ENCODE data around the gene ICAM1. TPM values are rescaled to one million over a fixed set of nuclear protein-coding genes. Genes with fewer than 3 reads are reported as not detected.

The ICAM1 gene
- total and polyA plus RNA-seq, 10 of the 15 experiments (the other 5 are each of a cell fraction or from before 2014, with no cell fraction given): 7.6 to 115 (median 60.2) TPM

- TF ChIP-seq ZNF217 (IDR thresholded peaks at IDR 0.05) (peak; percentile 56; the same call in 1 of the 2 replicates), PBX3 (IDR thresholded peaks at IDR 0.05; ENCODE audit: insufficient replicate concordance, low read depth, low read length) (no peak), NR2F1 (conservative IDR thresholded peaks at IDR 0.05) (no peak), YY1 (IDR thresholded peaks at IDR 0.05; ENCODE audit: low read depth, low read length) (peak; percentile 76; the same call in 1 of the 2 replicates), SIN3A (IDR thresholded peaks at IDR 0.05; ENCODE audit: low read depth, low read length) (no peak), CREM (IDR thresholded peaks at IDR 0.05; ENCODE audit: low read depth) (no peak), NBN (IDR thresholded peaks at IDR 0.05) (peak; percentile 85), SMC3 (IDR thresholded peaks at IDR 0.05; ENCODE audit: borderline replicate concordance, low read length) (peak; percentile 67), KDM1A (IDR thresholded peaks at IDR 0.05; ENCODE audit: borderline replicate concordance) (no peak), HDGF (IDR thresholded peaks at IDR 0.05) (no peak), IRF4 (IDR thresholded peaks at IDR 0.05; ENCODE audit: low read depth, low read length) (no peak), CBFB (IDR thresholded peaks at IDR 0.05; ENCODE audit: low read depth) (no peak), EP300 (IDR thresholded peaks at IDR 0.05; ENCODE audit: borderline replicate concordance in 1 of 2, control insufficient read depth in 1 of 2, low read depth in 2 of 2, low read length in 2 of 2) (no peak), SREBF2 (IDR thresholded peaks at IDR 0.05; ENCODE audit: low read length) (no peak), ZNF24 (IDR thresholded peaks at IDR 0.05) (0 out of 2 replicates have a peak, but pooled peaks have one; percentile 15), ZSCAN29 (IDR thresholded peaks at IDR 0.05) (no peak), TAF1 (IDR thresholded peaks at IDR 0.05; ENCODE audit: borderline replicate concordance, low read depth, low read length) (no peak), MTA3 (IDR thresholded peaks at IDR 0.05; ENCODE audit: borderline replicate concordance, low read length) (no peak; the same call in 1 of the 2 replicates), CEBPB (IDR thresholded peaks at IDR 0.05; ENCODE audit: borderline replicate concordance in 1 of 2, low read depth in 2 of 2, low read length in 2 of 2) (no peak), FOS (IDR thresholded peaks at IDR 0.05; ENCODE audit: borderline replicate concordance, extremely low read depth, insufficient read length) (no peak), IRF5 (IDR thresholded peaks at IDR 0.05; ENCODE audit: borderline replicate concordance) (no peak)
- TF ChIP-seq, protein P1, sequence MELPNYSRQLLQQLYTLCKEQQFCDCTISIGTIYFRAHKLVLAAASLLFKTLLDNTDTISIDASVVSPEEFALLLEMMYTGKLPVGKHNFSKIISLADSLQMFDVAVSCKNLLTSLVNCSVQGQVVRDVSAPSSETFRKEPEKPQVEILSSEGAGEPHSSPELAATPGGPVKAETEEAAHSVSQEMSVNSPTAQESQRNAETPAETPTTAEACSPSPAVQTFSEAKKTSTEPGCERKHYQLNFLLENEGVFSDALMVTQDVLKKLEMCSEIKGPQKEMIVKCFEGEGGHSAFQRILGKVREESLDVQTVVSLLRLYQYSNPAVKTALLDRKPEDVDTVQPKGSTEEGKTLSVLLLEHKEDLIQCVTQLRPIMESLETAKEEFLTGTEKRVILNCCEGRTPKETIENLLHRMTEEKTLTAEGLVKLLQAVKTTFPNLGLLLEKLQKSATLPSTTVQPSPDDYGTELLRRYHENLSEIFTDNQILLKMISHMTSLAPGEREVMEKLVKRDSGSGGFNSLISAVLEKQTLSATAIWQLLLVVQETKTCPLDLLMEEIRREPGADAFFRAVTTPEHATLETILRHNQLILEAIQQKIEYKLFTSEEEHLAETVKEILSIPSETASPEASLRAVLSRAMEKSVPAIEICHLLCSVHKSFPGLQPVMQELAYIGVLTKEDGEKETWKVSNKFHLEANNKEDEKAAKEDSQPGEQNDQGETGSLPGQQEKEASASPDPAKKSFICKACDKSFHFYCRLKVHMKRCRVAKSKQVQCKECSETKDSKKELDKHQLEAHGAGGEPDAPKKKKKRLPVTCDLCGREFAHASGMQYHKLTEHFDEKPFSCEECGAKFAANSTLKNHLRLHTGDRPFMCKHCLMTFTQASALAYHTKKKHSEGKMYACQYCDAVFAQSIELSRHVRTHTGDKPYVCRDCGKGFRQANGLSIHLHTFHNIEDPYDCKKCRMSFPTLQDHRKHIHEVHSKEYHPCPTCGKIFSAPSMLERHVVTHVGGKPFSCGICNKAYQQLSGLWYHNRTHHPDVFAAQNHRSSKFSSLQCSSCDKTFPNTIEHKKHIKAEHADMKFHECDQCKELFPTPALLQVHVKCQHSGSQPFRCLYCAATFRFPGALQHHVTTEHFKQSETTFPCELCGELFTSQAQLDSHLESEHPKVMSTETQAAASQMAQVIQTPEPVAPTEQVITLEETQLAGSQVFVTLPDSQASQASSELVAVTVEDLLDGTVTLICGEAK (IDR thresholded peaks at IDR 0.05; ENCODE audit: borderline replicate concordance): no peak
- TF ChIP-seq, protein P2, sequence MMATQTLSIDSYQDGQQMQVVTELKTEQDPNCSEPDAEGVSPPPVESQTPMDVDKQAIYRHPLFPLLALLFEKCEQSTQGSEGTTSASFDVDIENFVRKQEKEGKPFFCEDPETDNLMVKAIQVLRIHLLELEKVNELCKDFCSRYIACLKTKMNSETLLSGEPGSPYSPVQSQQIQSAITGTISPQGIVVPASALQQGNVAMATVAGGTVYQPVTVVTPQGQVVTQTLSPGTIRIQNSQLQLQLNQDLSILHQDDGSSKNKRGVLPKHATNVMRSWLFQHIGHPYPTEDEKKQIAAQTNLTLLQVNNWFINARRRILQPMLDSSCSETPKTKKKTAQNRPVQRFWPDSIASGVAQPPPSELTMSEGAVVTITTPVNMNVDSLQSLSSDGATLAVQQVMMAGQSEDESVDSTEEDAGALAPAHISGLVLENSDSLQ (IDR thresholded peaks at IDR 0.05): peak; percentile 54
- TF ChIP-seq, protein P3, sequence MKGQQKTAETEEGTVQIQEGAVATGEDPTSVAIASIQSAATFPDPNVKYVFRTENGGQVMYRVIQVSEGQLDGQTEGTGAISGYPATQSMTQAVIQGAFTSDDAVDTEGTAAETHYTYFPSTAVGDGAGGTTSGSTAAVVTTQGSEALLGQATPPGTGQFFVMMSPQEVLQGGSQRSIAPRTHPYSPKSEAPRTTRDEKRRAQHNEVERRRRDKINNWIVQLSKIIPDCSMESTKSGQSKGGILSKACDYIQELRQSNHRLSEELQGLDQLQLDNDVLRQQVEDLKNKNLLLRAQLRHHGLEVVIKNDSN (IDR thresholded peaks at IDR 0.05; ENCODE audit: borderline replicate concordance, extremely low read length, insufficient read depth, low read depth, low read length): no peak
These were observed 42.0 kb upstream of the ICAM1 start (continued) for GRCh38 chr19:10228920-10229319.

Data from GM12878 (cell line).